Loucy (cell line): ENCODE measurements around the gene GNAT1.
"Not testable (repeated sequence)": the region's sequence is repeated elsewhere in the genome, so short reads cannot be mapped to it uniquely, and the experiment has no call there.

Source experiments
- H2AFZ ChIP-seq: fragments of 200-600 bp; sonication (generic); 2 replicates; pipeline ENCODE4 v1.6.0; 2016; ENCODE audit warnings: antibody characterized with exemption, mild to moderate bottlenecking, low read length, moderate library complexity
- H3F3A ChIP-seq: fragments of 200-600 bp; 2 replicates; pipeline ENCODE4 v1.6.0; 2016; ENCODE audit warnings: antibody characterized with exemption, low read depth, mild to moderate bottlenecking
- H3K27me3 ChIP-seq: fragments of 200-600 bp; sonication (generic); 2 replicates; pipeline ENCODE4 v1.6.1; 2014; ENCODE audit warnings: low read length, mild to moderate bottlenecking; ENCODE audit not compliant: insufficient read depth, poor library complexity, severe bottlenecking
- H3K36me3 ChIP-seq: fragments of 200-600 bp; sonication (generic); 2 replicates; pipeline ENCODE4 v1.6.1; 2016; ENCODE audit warnings: low read length; ENCODE audit not compliant: insufficient read depth
- H3K4me1 ChIP-seq: fragments of 200-600 bp; sonication (generic); 2 replicates; pipeline ENCODE4 v1.5.1; 2014; ENCODE audit warnings: low read length, mild to moderate bottlenecking; ENCODE audit not compliant: insufficient read depth, poor library complexity, severe bottlenecking
- H3K4me2 ChIP-seq: fragments of 200-600 bp; sonication (generic); 2 replicates; pipeline ENCODE4 v1.6.0; 2014; ENCODE audit warnings: antibody characterized with exemption, low read length, low read depth, mild to moderate bottlenecking; ENCODE audit not compliant: poor library complexity, severe bottlenecking
- H3K4me3 ChIP-seq: fragments of 200-600 bp; sonication (generic); 2 replicates; pipeline ENCODE4 v1.5.1; 2014; ENCODE audit warnings: low read length, mild to moderate bottlenecking, mixed read lengths; ENCODE audit not compliant: poor library complexity, severe bottlenecking
- H3K79me2 ChIP-seq: fragments of 200-600 bp; sonication (generic); 2 replicates; pipeline ENCODE4 v1.6.1; 2014; ENCODE audit warnings: low read length; ENCODE audit not compliant: insufficient read depth
- H3K9ac ChIP-seq: fragments of 200-600 bp; sonication (generic); 2 replicates; pipeline ENCODE4 v1.6.0; 2014; ENCODE audit warnings: mild to moderate bottlenecking, low read depth, low read length, moderate library complexity; ENCODE audit not compliant: poor library complexity, severe bottlenecking
- H3K9me2 ChIP-seq: fragments of 200-600 bp; sonication (generic); replicated peaks from 2 replicates; pipeline ENCODE4 v1.6.1; 2016; ENCODE audit warnings: low read depth, low read length, mixed read lengths
- H3K9me3 ChIP-seq: fragments of 200-600 bp; sonication (generic); 2 replicates; pipeline ENCODE4 v1.6.1; 2014; ENCODE audit warnings: mild to moderate bottlenecking, antibody characterized with exemption, low read length, low read depth; ENCODE audit not compliant: insufficient read depth
- H4K20me1 ChIP-seq: fragments of 200-600 bp; sonication (generic); 2 replicates; pipeline ENCODE4 v1.6.0; 2014; ENCODE audit warnings: antibody characterized with exemption, low read length, mild to moderate bottlenecking; ENCODE audit not compliant: insufficient read depth, poor library complexity, severe bottlenecking
- EZH2phosphoT487 ChIP-seq: fragments of 200-600 bp; IDR thresholded peaks from 2 replicates; pipeline ENCODE4 v1.6.1; 2018; ENCODE audit warnings: antibody characterized with exemption, mild to moderate bottlenecking, moderate library complexity, borderline replicate concordance
- TF ChIP-seq, protein P1 (sequence below): fragments of 200-600 bp; sonication (generic); conservative IDR thresholded peaks from 2 replicates; pipeline ENCODE4 v1.5.1; 2014; ENCODE audit warnings: mild to moderate bottlenecking, antibody characterized with exemption, low read length

The GNAT1 gene

GRCh38 chr3:50227390-50228183 lies 36.2 kb downstream of the GNAT1 start:
- no peak for TF ChIP-seq EZH2phosphoT487
- TF ChIP-seq, protein P1, sequence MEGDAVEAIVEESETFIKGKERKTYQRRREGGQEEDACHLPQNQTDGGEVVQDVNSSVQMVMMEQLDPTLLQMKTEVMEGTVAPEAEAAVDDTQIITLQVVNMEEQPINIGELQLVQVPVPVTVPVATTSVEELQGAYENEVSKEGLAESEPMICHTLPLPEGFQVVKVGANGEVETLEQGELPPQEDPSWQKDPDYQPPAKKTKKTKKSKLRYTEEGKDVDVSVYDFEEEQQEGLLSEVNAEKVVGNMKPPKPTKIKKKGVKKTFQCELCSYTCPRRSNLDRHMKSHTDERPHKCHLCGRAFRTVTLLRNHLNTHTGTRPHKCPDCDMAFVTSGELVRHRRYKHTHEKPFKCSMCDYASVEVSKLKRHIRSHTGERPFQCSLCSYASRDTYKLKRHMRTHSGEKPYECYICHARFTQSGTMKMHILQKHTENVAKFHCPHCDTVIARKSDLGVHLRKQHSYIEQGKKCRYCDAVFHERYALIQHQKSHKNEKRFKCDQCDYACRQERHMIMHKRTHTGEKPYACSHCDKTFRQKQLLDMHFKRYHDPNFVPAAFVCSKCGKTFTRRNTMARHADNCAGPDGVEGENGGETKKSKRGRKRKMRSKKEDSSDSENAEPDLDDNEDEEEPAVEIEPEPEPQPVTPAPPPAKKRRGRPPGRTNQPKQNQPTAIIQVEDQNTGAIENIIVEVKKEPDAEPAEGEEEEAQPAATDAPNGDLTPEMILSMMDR = peak; percentile 67
- no peaks in the 10 kb centered on the region for H3K79me2 ChIP-seq
- peaks cover 13% of the 10 kb centered on the region for H3K4me1 ChIP-seq
- no peaks in the 10 kb centered on the region for H3K9me2 ChIP-seq
- H3K36me3 ChIP-seq = no peaks in the 10 kb centered on the region
- H3K4me2 ChIP-seq = peak overlapping the region; percentile 97
- H4K20me1 ChIP-seq = no peaks in the 10 kb centered on the region
- no peaks in the 10 kb centered on the region for H3K9me3 ChIP-seq
- H3K27me3 ChIP-seq = no peaks in the 10 kb centered on the region
- peak overlapping the region; percentile 89 for H3K9ac ChIP-seq
- H3K4me3 ChIP-seq = peak overlapping the region; percentile 91
- peak overlapping the region; percentile 95 for H2AFZ ChIP-seq
- H3F3A ChIP-seq = no peaks in the 10 kb centered on the region

DNA sequence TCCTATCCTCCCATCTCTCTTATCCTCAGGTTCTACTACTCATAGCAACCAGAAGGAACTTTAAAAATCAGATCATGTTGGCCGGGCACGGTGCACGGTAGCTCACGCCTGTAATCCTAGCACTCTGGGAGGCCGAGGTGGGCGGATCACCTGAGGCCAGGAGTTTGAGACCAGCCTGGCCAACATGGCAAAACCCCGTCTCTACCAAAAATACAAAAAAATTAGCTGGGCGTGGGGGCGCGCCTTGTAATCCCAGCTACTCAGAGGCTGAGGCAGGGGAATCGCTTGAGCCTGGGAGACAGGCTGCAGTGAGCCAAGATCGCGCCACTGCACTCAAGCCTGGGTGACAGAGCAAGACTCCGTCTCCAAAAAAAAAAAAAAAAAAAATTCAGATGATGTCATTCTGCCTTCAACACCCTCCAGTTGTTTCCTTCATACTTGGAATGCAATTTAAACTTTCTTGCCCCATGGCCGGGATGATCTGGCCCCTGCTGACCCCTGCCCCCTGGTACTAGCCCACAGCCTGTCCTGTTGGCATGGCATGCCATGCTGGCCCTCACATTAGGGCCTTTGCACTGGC lies 36.9 kb downstream of the GNAT1 start:
- H3K9me2 ChIP-seq, H3F3A ChIP-seq, H3K9me3 ChIP-seq, H4K20me1 ChIP-seq, H3K27me3 ChIP-seq, H3K36me3 ChIP-seq, H3K79me2 ChIP-seq: not testable (repeated sequence)
- Histone ChIP-seq H3K9ac (peak overlapping the region; percentile 89), H3K4me2 (peak overlapping the region; percentile 97), H3K4me3 (peak overlapping the region; percentile 91), H2AFZ (0 out of 2 replicates have a peak overlapping the region, but pooled peaks have one; percentile 94), H3K4me1 (peaks cover 13% of the 10 kb centered on the region)

- H3K79me2 ChIP-seq = no peaks in the 10 kb centered on the region
- H3K4me2 ChIP-seq = no peak overlapping the region
- no peaks in the 10 kb centered on the region for H3K9me3 ChIP-seq
- no peak overlapping the region for H3K4me3 ChIP-seq
- TF ChIP-seq, protein P1 = no peak
- TF ChIP-seq EZH2phosphoT487 = no peak
- no peak overlapping the region for H3K9ac ChIP-seq
- H3K9me2 ChIP-seq = no peaks in the 10 kb centered on the region
- no peaks in the 10 kb centered on the region for H4K20me1 ChIP-seq
- H3K36me3 ChIP-seq = no peaks in the 10 kb centered on the region
- no peaks in the 10 kb centered on the region for H3F3A ChIP-seq
- H2AFZ ChIP-seq = no peak overlapping the region
- H3K27me3 ChIP-seq = no peaks in the 10 kb centered on the region
- H3K4me1 ChIP-seq = peaks cover 13% of the 10 kb centered on the region
Measured at GRCh38 chr3:50229490-50229889, 38.1 kb downstream of the GNAT1 start.
